CD14-positive monocyte (primary cell): ENCODE results near the gene TTC23. TPM values are rescaled to one million over a fixed set of nuclear protein-coding genes. Genes with fewer than 3 reads are reported as not detected.

ENCODE experiments used
- DNase-seq, 3 donors: peaks; one replicate each; pipeline ENCODE4 v3.0.0-alpha.2; 2011 to 2022
- H2AFZ ChIP-seq: 2 replicates; pipeline ENCODE4 v1.6.0; 2012; ENCODE audit warnings: mild to moderate bottlenecking, low read depth, low read length, inconsistent platforms; ENCODE audit not compliant: insufficient read depth, poor library complexity, severe bottlenecking
- H3K27ac ChIP-seq, 2 donors: 1 replicate in 1 of 2; 2 replicates in 1 of 2; pipeline ENCODE4 v1.5.1; 2012 to 2013; ENCODE audit warnings: low read length in 2 of 2, control low read depth in 1 of 2, inconsistent platforms in 1 of 2, low read depth in 1 of 2, mild to moderate bottlenecking in 1 of 2
- H3K27me3 ChIP-seq, 2 donors: one replicate each; pipeline versions ENCODE4 v1.6.0 to v1.6.1; 2011 to 2013; ENCODE audit warnings: low read length in 2 of 2; ENCODE audit not compliant: control insufficient read depth in 2 of 2, insufficient read depth in 2 of 2
- H3K36me3 ChIP-seq, 2 donors: replicated peaks in 1 of 2; 1 replicate in 1 of 2; 2 replicates in 1 of 2; pipeline versions ENCODE4 v1.5.1 to v1.6.1; 2012 to 2013; ENCODE audit warnings: low read length in 2 of 2, control low read depth in 1 of 2, inconsistent platforms in 1 of 2, mild to moderate bottlenecking in 1 of 2; ENCODE audit not compliant: insufficient read depth in 2 of 2, control insufficient read depth in 1 of 2
- H3K4me1 ChIP-seq, 2 donors: 1 replicate in 1 of 2; 2 replicates in 1 of 2; pipeline versions ENCODE4 v1.5.1 to v1.6.1; 2012 to 2013; ENCODE audit warnings: low read length in 2 of 2, control low read depth in 1 of 2, inconsistent platforms in 1 of 2, mild to moderate bottlenecking in 1 of 2, moderate library complexity in 1 of 2; ENCODE audit not compliant: insufficient read depth in 2 of 2, control insufficient read depth in 1 of 2
- H3K4me2 ChIP-seq: replicated peaks from 2 replicates; pipeline ENCODE3; 2012; ENCODE audit warnings: low read length, moderate library complexity, mild to moderate bottlenecking; ENCODE audit not compliant: poor library complexity, severe bottlenecking; ENCODE audit errors: extremely low read depth
- H3K4me3 ChIP-seq, 3 experiments: fragments of 200-600 bp in 1 of 3; sonication (generic) in 1 of 3; replicated peaks in 1 of 3; 1 replicate in 2 of 3; 2 replicates in 1 of 3; pipeline ENCODE4 v1.5.1; 2011 to 2013; ENCODE audit warnings: low read length in 3 of 3, mild to moderate bottlenecking in 3 of 3, control low read depth in 2 of 3, low read depth in 2 of 3, inconsistent platforms in 1 of 3, moderate library complexity in 1 of 3
- H3K79me2 ChIP-seq: 2 replicates; pipeline ENCODE4 v1.6.0; 2012; ENCODE audit warnings: mild to moderate bottlenecking, control low read depth, inconsistent platforms, low read length, moderate library complexity; ENCODE audit not compliant: insufficient read depth
- H3K9ac ChIP-seq: 2 replicates; pipeline ENCODE4 v1.6.0; 2017; ENCODE audit warnings: low read length, mild to moderate bottlenecking; ENCODE audit not compliant: insufficient read depth, poor library complexity, severe bottlenecking
- H3K9me3 ChIP-seq, 2 donors: replicated peaks in 1 of 2; 1 replicate in 1 of 2; 2 replicates in 1 of 2; pipeline versions ENCODE4 v1.5.1 to v1.6.1; 2012 to 2013; ENCODE audit warnings: low read length in 2 of 2, control low read depth in 1 of 2; ENCODE audit not compliant: control insufficient read depth in 1 of 2, insufficient read depth in 1 of 2
- H4K20me1 ChIP-seq: 2 replicates; pipeline ENCODE4 v1.6.0; 2012; ENCODE audit warnings: mild to moderate bottlenecking, low read length, control low read depth, moderate library complexity; ENCODE audit not compliant: insufficient read depth
- H3K27ac Mint-ChIP-seq, 7 donors: one replicate each; pipeline ENCODE4 v1.8.0; 2020; ENCODE audit warnings: mild to moderate bottlenecking in 7 of 7, mixed read lengths in 7 of 7, moderate library complexity in 6 of 7, inconsistent platforms in 2 of 7
- H3K27me3 Mint-ChIP-seq, 3 donors: one replicate each; pipeline ENCODE4 v1.8.0; 2021 to 2022; ENCODE audit warnings: low read depth in 3 of 3, mild to moderate bottlenecking in 3 of 3, mixed read lengths in 3 of 3, moderate library complexity in 3 of 3, inconsistent platforms in 1 of 3
- H3K36me3 Mint-ChIP-seq, 2 donors: one replicate each; pipeline ENCODE4 v1.8.0; 2020; ENCODE audit warnings: mixed read lengths in 2 of 2, inconsistent platforms in 1 of 2, mild to moderate bottlenecking in 1 of 2
- H3K4me1 Mint-ChIP-seq: one replicate; pipeline ENCODE4 v1.8.0; 2020; ENCODE audit warnings: mild to moderate bottlenecking, mixed read lengths
- H3K4me3 Mint-ChIP-seq, 2 donors: one replicate each; pipeline ENCODE4 v1.8.0; 2020; ENCODE audit warnings: mild to moderate bottlenecking in 2 of 2, mixed read lengths in 2 of 2, moderate library complexity in 1 of 2
- H3K9me3 Mint-ChIP-seq, 7 donors: one replicate each; pipeline ENCODE4 v1.8.0; 2020 to 2022; ENCODE audit warnings: mixed read lengths in 7 of 7, mild to moderate bottlenecking in 6 of 7, moderate library complexity in 6 of 7, inconsistent platforms in 2 of 7
- CTCF ChIP-seq: fragments of 200-600 bp; IDR thresholded peaks from one replicate; pipeline ENCODE4 v1.8.0; 2022; ENCODE audit warnings: antibody characterized with exemption, mild to moderate bottlenecking
- WGBS: methylation state at CpG from one replicate; pipeline ENCODE4 v1.1.5; 2013; ENCODE audit warnings: missing lambda C conversion rate; ENCODE audit not compliant: insufficient coverage; 5-methylcytosine and 5-hydroxymethylcytosine counted together
- intact Hi-C, 2 donors: fragments of 100-400 bp; cut with micrococcal nuclease; formaldehyde crosslinking; loops; one replicate each; pipeline versions ENCODE4 v1.15.0 to v1.15.1; 2023
- polyA plus RNA-seq, 3 donors: library from polyadenylated mRNA; depleted of rRNA in 1 of 3; unstranded in 2 of 3; stranded (reverse) in 1 of 3; fragments of 300-500 nt in 2 of 3; fragments of >200 nt in 1 of 3; fragmentation: Illumina TruSeq in 2 of 3; gene quantifications; 1 replicate in 2 of 3; 2 replicates in 1 of 3; pipeline ENCODE4 v1.2.3, GENCODE V29; 2012 to 2021

TTC23 gene
- polyA plus RNA-seq, 3 donors = 0.51 to 0.55 TPM; not detected in 1

GRCh38 chr15:99247062-99247461 lies 2.3 kb downstream of the TTC23 start:
- WGBS = no CpG with 5 or more reads among the region's 3 CpGs
- Mint-ChIP-seq H3K36me3 (no peaks in the 10 kb centered on the region), H3K4me3 (no peak overlapping the region), H3K27ac (no peak overlapping the region), H3K27me3 (no peaks in the 10 kb centered on the region), H3K4me1 (peaks cover 12% of the 10 kb centered on the region), H3K9me3 (peaks cover 0 to 5% (median 0%) of the 10 kb centered on the region in 7 donors)
- Histone ChIP-seq H3K36me3 (no peaks in the 10 kb centered on the region), H3K27me3 (no peaks in the 10 kb centered on the region), H2AFZ (no peak overlapping the region), H3K4me1 (peaks cover 23 to 30% of the 10 kb centered on the region in 2 donors), H3K4me3 (no peak overlapping the region), H3K9ac (no peak overlapping the region), H3K4me2 (no peak overlapping the region), H4K20me1 (no peaks in the 10 kb centered on the region), H3K27ac (no peak overlapping the region), H3K9me3 (no peaks in the 10 kb centered on the region), H3K79me2 (no peaks in the 10 kb centered on the region)
- intact Hi-C loops = no loop called here
- no peak for TF ChIP-seq CTCF
- no peak for DNase-seq

- no peak overlapping the region for H3K27ac Mint-ChIP-seq
- H3K9me3 Mint-ChIP-seq = no peaks in the 10 kb centered on the region
- H3K27me3 Mint-ChIP-seq = no peaks in the 10 kb centered on the region
- Histone ChIP-seq H2AFZ (no peak overlapping the region), H3K79me2 (no peaks in the 10 kb centered on the region), H3K4me3 (no peak overlapping the region), H3K27me3 (no peaks in the 10 kb centered on the region), H3K9me3 (no peaks in the 10 kb centered on the region), H3K4me1 (peaks cover 3 to 8% of the 10 kb centered on the region in 2 donors), H3K4me2 (no peak overlapping the region), H4K20me1 (no peaks in the 10 kb centered on the region), H3K36me3 (no peaks in the 10 kb centered on the region), H3K9ac (no peak overlapping the region), H3K27ac (no peak overlapping the region)
- TF ChIP-seq CTCF = no peak
- no peak for DNase-seq
- intact Hi-C loops = no loop called here
- H3K4me1 Mint-ChIP-seq = no peaks in the 10 kb centered on the region
- no peak overlapping the region for H3K4me3 Mint-ChIP-seq
- peaks cover 0 to 3% of the 10 kb centered on the region in 2 donors for H3K36me3 Mint-ChIP-seq
- WGBS = no CpG with 5 or more reads among the region's 4 CpGs
These were observed 5.1 kb downstream of the TTC23 start for GRCh38 chr15:99244306-99244705.
